Tibial artery (tissue), 4 donors: ENCODE measurements around the gene SLC34A1.

ENCODE experiments used
- DNase-seq, 2 donors: peaks; one replicate each; pipeline ENCODE4 v3.0.0-alpha.2; 2019
- H3K27ac ChIP-seq, 2 donors: fragments of 200-600 bp; sonication (generic) in 1 of 2; 1 replicate in 1 of 2; 2 replicates in 1 of 2; pipeline ENCODE4 v1.5.1; 2018 to 2019; ENCODE audit warnings: mild to moderate bottlenecking in 1 of 2
- H3K27me3 ChIP-seq, 2 donors: fragments of 200-600 bp; sonication (generic) in 1 of 2; one replicate each; pipeline versions ENCODE4 v1.5.1 to v1.6.0; 2016 to 2019
- H3K36me3 ChIP-seq, 3 donors: fragments of 200-600 bp; sonication (generic) in 2 of 3; one replicate each; pipeline ENCODE4 v1.5.1; 2016 to 2019; ENCODE audit warnings: mild to moderate bottlenecking in 2 of 3
- H3K4me1 ChIP-seq, 4 donors: fragments of 200-600 bp; sonication (generic) in 2 of 4; 1 replicate in 3 of 4; 2 replicates in 1 of 4; pipeline ENCODE4 v1.5.1; 2016 to 2019
- H3K4me3 ChIP-seq, 2 donors: fragments of 200-600 bp; sonication (generic) in 1 of 2; 1 replicate in 1 of 2; 2 replicates in 1 of 2; pipeline ENCODE4 v1.5.1; 2018 to 2019; ENCODE audit warnings: mild to moderate bottlenecking in 2 of 2
- H3K9me3 ChIP-seq, 3 donors: fragments of 200-600 bp; sonication (generic) in 1 of 3; one replicate each; pipeline ENCODE4 v1.5.1; 2016 to 2019
- intact Hi-C: fragments of 100-400 bp; cut with DNase I; formaldehyde crosslinking; loops from one replicate; pipeline ENCODE4 v1.15.0; 2023; ENCODE audit warnings: low total_unique reads
- TF ChIP-seq, protein P1 (sequence below), 2 experiments: fragments of 200-600 bp in 1 of 2; fragments of 450-650 bp in 1 of 2; IDR thresholded peaks; one replicate each; pipeline ENCODE4 v1.5.1; 2017 to 2019; ENCODE audit warnings: antibody characterized with exemption in 2 of 2, mild to moderate bottlenecking in 1 of 2, moderate library complexity in 1 of 2

Gene SLC34A1

DNA sequence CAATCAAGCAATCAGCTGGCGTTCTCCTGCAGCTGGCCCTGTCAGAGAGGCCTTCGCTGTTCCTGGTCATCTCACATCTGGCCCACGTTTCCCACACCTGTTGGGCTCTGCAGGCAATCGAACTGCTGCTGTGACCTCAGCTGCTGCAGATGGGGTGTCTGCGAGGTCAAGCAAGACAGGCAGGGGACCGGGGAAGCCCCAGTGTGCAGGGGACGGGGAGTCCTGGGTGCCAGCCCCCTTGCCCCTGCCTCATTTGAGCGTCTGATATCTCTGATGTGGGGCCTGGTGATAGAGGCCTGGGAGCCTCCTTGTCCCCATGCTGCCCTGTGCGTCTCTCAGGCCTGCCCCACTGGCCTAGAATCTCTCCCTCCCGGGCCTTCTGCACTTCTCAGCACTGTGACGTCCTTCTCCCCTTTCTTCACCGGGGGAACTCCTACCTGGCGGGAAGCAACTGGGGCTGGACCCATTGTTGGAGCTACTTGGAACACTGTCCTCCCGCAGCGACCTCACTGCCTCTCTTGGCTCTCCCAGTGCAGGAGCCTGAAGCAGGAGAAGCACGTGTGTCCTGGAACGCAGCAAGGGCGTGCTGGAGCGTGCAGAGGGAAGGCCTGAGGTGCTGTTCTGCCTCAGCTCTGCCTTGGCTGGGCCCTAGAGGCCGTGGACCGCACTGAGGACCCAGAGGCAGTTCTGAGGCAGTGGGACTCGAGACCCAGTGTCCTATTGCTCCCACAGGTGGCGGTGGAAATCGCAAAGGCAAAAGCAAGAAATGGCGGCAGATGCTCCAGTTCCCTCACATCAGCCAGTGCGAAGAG, 46.1 kb downstream of the SLC34A1 start:
- TF ChIP-seq, protein P1, sequence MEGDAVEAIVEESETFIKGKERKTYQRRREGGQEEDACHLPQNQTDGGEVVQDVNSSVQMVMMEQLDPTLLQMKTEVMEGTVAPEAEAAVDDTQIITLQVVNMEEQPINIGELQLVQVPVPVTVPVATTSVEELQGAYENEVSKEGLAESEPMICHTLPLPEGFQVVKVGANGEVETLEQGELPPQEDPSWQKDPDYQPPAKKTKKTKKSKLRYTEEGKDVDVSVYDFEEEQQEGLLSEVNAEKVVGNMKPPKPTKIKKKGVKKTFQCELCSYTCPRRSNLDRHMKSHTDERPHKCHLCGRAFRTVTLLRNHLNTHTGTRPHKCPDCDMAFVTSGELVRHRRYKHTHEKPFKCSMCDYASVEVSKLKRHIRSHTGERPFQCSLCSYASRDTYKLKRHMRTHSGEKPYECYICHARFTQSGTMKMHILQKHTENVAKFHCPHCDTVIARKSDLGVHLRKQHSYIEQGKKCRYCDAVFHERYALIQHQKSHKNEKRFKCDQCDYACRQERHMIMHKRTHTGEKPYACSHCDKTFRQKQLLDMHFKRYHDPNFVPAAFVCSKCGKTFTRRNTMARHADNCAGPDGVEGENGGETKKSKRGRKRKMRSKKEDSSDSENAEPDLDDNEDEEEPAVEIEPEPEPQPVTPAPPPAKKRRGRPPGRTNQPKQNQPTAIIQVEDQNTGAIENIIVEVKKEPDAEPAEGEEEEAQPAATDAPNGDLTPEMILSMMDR (IDR thresholded peaks at IDR 0.05) = no peak
- H3K27ac ChIP-seq = no peak overlapping the region

DNA sequence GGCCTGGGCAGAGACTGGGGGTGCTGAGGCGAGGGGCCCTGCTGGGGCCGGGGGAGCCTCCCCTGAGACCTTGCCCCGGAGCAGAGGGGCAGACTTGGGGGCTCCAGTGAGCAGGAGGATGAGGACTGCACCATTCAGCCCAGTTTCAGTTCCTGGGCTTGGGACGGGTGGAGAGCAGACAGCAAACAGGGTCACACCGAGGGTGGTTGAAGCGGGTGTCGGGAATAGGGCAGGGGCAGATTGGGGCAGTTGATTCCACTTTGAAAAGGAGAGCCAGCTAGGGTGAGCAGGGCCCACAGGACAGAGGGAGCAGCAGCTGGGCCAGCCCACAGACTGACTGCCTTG, 46.7 kb downstream of the SLC34A1 start:
- Histone ChIP-seq H3K4me1 (peaks cover 0 to 39% (median 14%) of the 10 kb centered on the region in 4 donors), H3K27ac (no peak overlapping the region), H3K4me3 (no peak overlapping the region), H3K9me3 (no peaks in the 10 kb centered on the region), H3K36me3 (peaks cover 43 to 59% (median 55%) of the 10 kb centered on the region in 3 donors), H3K27me3 (no peaks in the 10 kb centered on the region)
- intact Hi-C loops = no loop called here
- TF ChIP-seq, protein P1 (IDR thresholded peaks at IDR 0.05) = no peak
- no peak for DNase-seq

More for the DNA sequence above, 46.1 kb downstream of the SLC34A1 start:
- intact Hi-C loops = no loop called here
- H3K9me3 ChIP-seq = no peaks in the 10 kb centered on the region
- H3K36me3 ChIP-seq = peaks cover 37 to 53% (median 49%) of the 10 kb centered on the region in 3 donors
- no peak overlapping the region for H3K4me3 ChIP-seq
- no peak for DNase-seq
- peaks cover 0 to 44% (median 16%) of the 10 kb centered on the region in 4 donors for H3K4me1 ChIP-seq
- H3K27me3 ChIP-seq = no peaks in the 10 kb centered on the region

DNA sequence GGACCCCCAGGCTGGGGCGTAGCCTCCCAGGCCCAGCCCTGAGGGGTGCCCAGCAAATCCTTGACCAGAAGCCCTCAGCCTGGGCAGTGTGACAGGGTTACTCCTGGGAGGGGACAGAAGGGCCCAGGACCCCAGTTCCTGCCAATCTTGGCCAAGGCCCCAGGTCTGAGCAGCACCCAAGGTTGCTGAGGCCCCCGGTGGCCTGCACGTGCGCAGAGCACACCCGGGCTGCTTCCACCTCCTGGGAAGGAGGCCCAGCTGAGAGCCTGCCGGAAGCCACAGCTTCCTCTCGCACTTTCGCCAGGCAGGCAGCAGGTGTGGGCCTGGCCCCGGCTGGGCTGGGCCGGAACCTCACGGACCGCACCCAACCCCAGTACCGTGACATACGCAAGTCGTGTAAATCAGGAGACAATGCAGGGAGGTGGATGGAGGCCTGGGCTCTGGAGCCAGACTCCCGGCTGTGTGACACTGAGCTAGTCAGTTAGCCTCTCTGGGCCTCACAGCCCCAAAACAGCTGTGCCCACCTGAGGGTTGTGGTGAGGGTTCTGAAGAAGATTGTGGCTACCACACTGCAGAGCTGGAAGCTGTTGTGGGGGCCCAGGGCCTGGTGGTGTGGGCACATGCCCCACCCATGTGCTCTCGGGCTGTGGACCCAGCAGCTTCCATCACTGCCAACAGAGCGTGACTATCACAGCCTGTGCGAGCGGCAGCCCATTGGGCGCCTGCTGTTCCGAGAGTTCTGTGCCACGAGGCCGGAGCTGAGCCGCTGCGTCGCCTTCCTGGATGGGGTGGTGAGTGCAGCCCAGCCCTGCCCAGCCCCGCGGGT, 47.3 kb downstream of the SLC34A1 start:
- intact Hi-C loops = no loop called here
- no peaks in the 10 kb centered on the region for H3K27me3 ChIP-seq
- H3K4me1 ChIP-seq = peaks cover 0 to 39% (median 14%) of the 10 kb centered on the region in 4 donors
- H3K4me3 ChIP-seq = no peak overlapping the region
- H3K9me3 ChIP-seq = no peaks in the 10 kb centered on the region
- TF ChIP-seq, protein P1 (IDR thresholded peaks at IDR 0.05) = no peak
- H3K27ac ChIP-seq = no peak overlapping the region
- peaks cover 49 to 65% (median 61%) of the 10 kb centered on the region in 3 donors for H3K36me3 ChIP-seq
- no peak for DNase-seq

DNA sequence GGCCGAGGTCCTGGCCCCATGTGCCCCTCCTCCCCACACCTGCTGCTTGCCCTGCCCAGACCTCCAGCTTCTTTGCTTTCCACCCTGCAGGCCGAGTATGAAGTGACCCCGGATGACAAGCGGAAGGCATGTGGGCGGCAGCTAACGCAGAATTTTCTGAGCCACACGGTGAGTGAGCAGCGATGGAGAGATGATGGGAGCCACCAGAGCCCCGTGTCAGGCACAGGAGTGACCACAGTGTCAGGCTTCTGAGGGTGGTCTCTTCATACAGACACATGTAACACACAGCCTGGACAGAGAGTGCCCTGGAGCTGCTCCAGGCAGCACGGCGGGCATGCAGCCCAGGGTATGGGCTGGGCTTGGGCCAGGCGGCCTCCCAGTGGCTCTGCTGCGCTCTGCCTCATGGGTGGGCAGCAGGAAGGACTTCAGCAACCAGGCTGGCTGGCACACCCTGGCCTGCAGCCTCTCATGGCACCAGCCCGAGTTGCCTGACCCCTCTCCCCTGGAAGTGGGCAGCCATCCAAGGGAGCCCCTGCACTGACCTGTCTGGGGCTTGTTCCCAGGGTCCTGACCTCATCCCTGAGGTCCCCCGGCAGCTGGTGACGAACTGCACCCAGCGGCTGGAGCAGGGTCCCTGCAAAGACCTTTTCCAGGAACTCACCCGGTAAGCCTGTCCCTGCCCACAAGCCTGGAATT, 48.1 kb downstream of the SLC34A1 start:
- TF ChIP-seq, protein P1 (IDR thresholded peaks at IDR 0.05) = no peak
- Histone ChIP-seq H3K36me3 (peaks cover 49 to 73% (median 62%) of the 10 kb centered on the region in 3 donors), H3K27me3 (no peaks in the 10 kb centered on the region), H3K9me3 (no peaks in the 10 kb centered on the region), H3K4me1 (peaks cover 0 to 34% (median 11%) of the 10 kb centered on the region in 4 donors), H3K27ac (no peak overlapping the region), H3K4me3 (no peak overlapping the region)
- intact Hi-C loops = no loop called here
- no peak for DNase-seq

DNA sequence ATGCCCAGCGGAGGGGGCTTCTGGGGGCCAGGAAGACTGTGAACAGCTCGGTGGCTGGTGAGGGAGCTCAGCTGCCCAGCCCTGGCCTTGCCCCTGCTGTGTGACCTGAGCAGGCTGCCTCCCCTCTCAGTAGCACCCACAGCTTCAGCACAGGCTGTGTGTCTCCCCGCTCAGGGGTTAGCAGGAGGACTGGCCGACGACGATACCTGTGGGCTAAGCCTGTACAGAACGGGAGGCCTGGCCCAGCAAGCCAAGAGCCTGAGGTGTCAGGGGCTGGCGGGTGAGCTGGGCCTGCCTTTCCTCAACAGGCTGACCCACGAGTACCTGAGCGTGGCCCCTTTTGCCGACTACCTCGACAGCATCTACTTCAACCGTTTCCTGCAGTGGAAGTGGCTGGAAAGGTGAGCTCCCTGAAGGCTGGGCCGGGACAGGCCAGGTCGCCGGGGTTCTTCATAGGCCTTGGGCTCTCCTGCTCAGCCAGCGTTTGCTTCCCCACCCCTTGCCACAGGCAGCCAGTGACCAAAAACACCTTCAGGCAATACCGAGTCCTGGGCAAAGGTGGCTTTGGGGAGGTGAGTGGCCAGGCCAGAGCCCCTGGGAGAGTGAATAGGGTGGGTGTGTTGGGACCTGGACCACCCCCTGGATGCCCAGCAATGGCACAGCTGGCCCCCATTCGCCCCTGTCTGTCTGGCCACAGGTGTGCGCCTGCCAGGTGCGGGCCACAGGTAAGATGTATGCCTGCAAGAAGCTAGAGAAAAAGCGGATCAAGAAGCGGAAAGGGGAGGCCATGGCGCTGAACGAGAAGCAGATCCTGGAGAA, 48.8 kb downstream of the SLC34A1 start:
- intact Hi-C loops = no loop called here
- no peak for DNase-seq
- H3K4me1 ChIP-seq = peaks cover 0 to 26% (median 3%) of the 10 kb centered on the region in 4 donors
- TF ChIP-seq, protein P1 (IDR thresholded peaks at IDR 0.05) = no peak
- H3K27ac ChIP-seq = no peak overlapping the region
- no peaks in the 10 kb centered on the region for H3K27me3 ChIP-seq
- H3K4me3 ChIP-seq = no peak overlapping the region
- H3K9me3 ChIP-seq = no peaks in the 10 kb centered on the region
- H3K36me3 ChIP-seq = peaks cover 49 to 80% (median 62%) of the 10 kb centered on the region in 3 donors
